IMR-90 (cell line): Measurements from ENCODE around the gene ABI3. TPM values are rescaled to one million over a fixed set of nuclear protein-coding genes. Genes with fewer than 3 reads are reported as not detected.

Experiments
- ATAC-seq: fragments of 200-7000 bp; cut with Tn5 transposase; 2 replicates; pipeline ENCODE4 v1.9.1; 2020; ENCODE audit warnings: low read depth, mild to moderate bottlenecking, moderate library complexity
- BruUV-seq: library from RNA; stranded (reverse); fragments of 400-500 nt; replicated peaks from 2 replicates; lab custom pipeline; 2021; lab: Mats Ljungman, UMichigan
- CTCF ChIA-PET: fragments of 300-600 bp; formaldehyde crosslinking; extraction: SDS; loops from one replicate; lab custom pipeline; 2021; ENCODE audit warnings: antibody characterized with exemption; lab: Yijun Ruan, JAX
- POLR2A ChIA-PET: fragments of 300-600 bp; sonication (Branson Sonifier 250); formaldehyde crosslinking; loops from one replicate; lab custom pipeline; 2022; ENCODE audit warnings: antibody characterized with exemption; ENCODE audit not compliant: unreplicated experiment; lab: Charles Lee
- DNase-seq: peaks from one replicate; pipeline ENCODE4 v3.0.0; 2013
- H2AFZ ChIP-seq: replicated peaks from 2 replicates; pipeline ENCODE3; 2013; ENCODE audit warnings: low read length, mild to moderate bottlenecking; ENCODE audit not compliant: poor library complexity
- H2AK5ac ChIP-seq: 2 replicates; pipeline ENCODE4 v1.6.1; 2013; ENCODE audit warnings: low read depth, low read length, inconsistent platforms
- H2AK9ac ChIP-seq: replicated peaks from 2 replicates; pipeline ENCODE3; 2013; ENCODE audit warnings: mild to moderate bottlenecking, low read depth, low read length, moderate library complexity; ENCODE audit not compliant: poor library complexity
- H2BK120ac ChIP-seq: 2 replicates; pipeline ENCODE4 v1.6.1; 2013; ENCODE audit warnings: low read depth, low read length, inconsistent platforms
- H2BK15ac ChIP-seq: 3 replicates; pipeline ENCODE4 v1.6.1; 2013; ENCODE audit warnings: low read depth, low read length, inconsistent platforms
- H2BK20ac ChIP-seq: 2 replicates; pipeline ENCODE4 v1.6.1; 2013; ENCODE audit warnings: low read depth, mild to moderate bottlenecking, inconsistent platforms, low read length, moderate library complexity
- H2BK5ac ChIP-seq: 2 replicates; pipeline ENCODE4 v1.6.1; 2013; ENCODE audit warnings: mild to moderate bottlenecking, low read depth, low read length, inconsistent platforms; ENCODE audit not compliant: poor library complexity, severe bottlenecking
- H3K14ac ChIP-seq: replicated peaks from 2 replicates; pipeline ENCODE4 v1.6.1; 2013; ENCODE audit warnings: low read depth, low read length, inconsistent platforms
- H3K18ac ChIP-seq: 2 replicates; pipeline ENCODE4 v1.6.1; 2013; ENCODE audit warnings: low read depth, low read length, control low read depth
- H3K23ac ChIP-seq: 2 replicates; pipeline ENCODE4 v1.6.1; 2013; ENCODE audit warnings: low read depth, low read length, inconsistent platforms
- H3K27ac ChIP-seq: 2 replicates; pipeline ENCODE4 v1.5.1; 2013; ENCODE audit warnings: mild to moderate bottlenecking, control low read depth, low read length; ENCODE audit not compliant: insufficient read depth
- H3K27me3 ChIP-seq: 2 replicates; pipeline ENCODE4 v1.6.1; 2013; ENCODE audit warnings: low read length; ENCODE audit not compliant: control insufficient read depth, insufficient read depth
- H3K36me3 ChIP-seq: 2 replicates; pipeline ENCODE4 v1.6.1; 2013; ENCODE audit warnings: low read length, mixed read lengths; ENCODE audit not compliant: control insufficient read depth, insufficient read depth
- H3K4ac ChIP-seq: 2 replicates; pipeline ENCODE4 v1.6.1; 2013; ENCODE audit warnings: low read depth, low read length, inconsistent platforms
- H3K4me1 ChIP-seq: 2 replicates; pipeline ENCODE4 v1.6.1; 2013; ENCODE audit warnings: low read length, mixed read lengths; ENCODE audit not compliant: control insufficient read depth, insufficient read depth
- H3K4me2 ChIP-seq: 2 replicates; pipeline ENCODE4 v1.6.1; 2013; ENCODE audit warnings: low read depth, mild to moderate bottlenecking, control low read depth, low read length, moderate library complexity
- H3K4me3 ChIP-seq: 2 replicates; pipeline ENCODE4 v1.5.1; 2013; ENCODE audit warnings: low read depth, mild to moderate bottlenecking, control low read depth, low read length, moderate library complexity; ENCODE audit not compliant: insufficient read depth
- H3K56ac ChIP-seq: 2 replicates; pipeline ENCODE4 v1.6.1; 2013; ENCODE audit warnings: low read length, inconsistent platforms; ENCODE audit not compliant: insufficient read depth; ENCODE audit errors: extremely low read depth
- H3K79me1 ChIP-seq, 2 experiments: 2 replicates each; pipeline ENCODE4 v1.6.1; 2013; ENCODE audit warnings: low read length in 2 of 2, inconsistent platforms in 1 of 2, low read depth in 1 of 2
- H3K9ac ChIP-seq: 2 replicates; pipeline ENCODE4 v1.6.1; 2013; ENCODE audit warnings: low read depth, low read length, control low read depth
- H3K9me1 ChIP-seq: 2 replicates; pipeline ENCODE4 v1.6.1; 2013; ENCODE audit warnings: low read length, inconsistent platforms; ENCODE audit not compliant: insufficient read depth
- H3K9me3 ChIP-seq: 2 replicates; pipeline ENCODE4 v1.6.1; 2013; ENCODE audit warnings: low read length; ENCODE audit not compliant: control insufficient read depth, insufficient read depth
- H4K20me1 ChIP-seq: 2 replicates; pipeline ENCODE4 v1.6.1; 2013; ENCODE audit warnings: low read length, inconsistent platforms; ENCODE audit not compliant: insufficient read depth
- H4K5ac ChIP-seq: 2 replicates; pipeline ENCODE4 v1.6.1; 2013; ENCODE audit warnings: mild to moderate bottlenecking, low read depth, low read length, control low read depth
- H4K8ac ChIP-seq, 2 experiments: 2 replicates each; pipeline ENCODE4 v1.6.1; 2013; ENCODE audit warnings: low read depth in 2 of 2, low read length in 2 of 2, control low read depth in 1 of 2, inconsistent platforms in 1 of 2
- H4K91ac ChIP-seq: 2 replicates; pipeline ENCODE4 v1.6.1; 2013; ENCODE audit warnings: low read depth, low read length, inconsistent platforms; ENCODE audit not compliant: insufficient read depth
- BHLHE40 ChIP-seq: fragments of 150-350 bp; IDR thresholded peaks from 2 replicates; pipeline ENCODE4 v1.6.1; 2016; ENCODE audit warnings: mild to moderate bottlenecking, low read depth, low read length
- CEBPB ChIP-seq: IDR thresholded peaks from 2 replicates; pipeline ENCODE4 v1.6.1; 2012; ENCODE audit warnings: low read depth, low read length, improper control_type of control experiment
- CHD1 ChIP-seq: IDR thresholded peaks from 2 replicates; pipeline ENCODE4 v1.6.1; 2012; ENCODE audit warnings: low read depth, low read length, improper control_type of control experiment
- CTCF ChIP-seq: conservative IDR thresholded peaks from 2 replicates; pipeline ENCODE4 v1.5.1; 2012; ENCODE audit warnings: mild to moderate bottlenecking, low read depth, low read length, improper control_type of control experiment
- FOS ChIP-seq: fragments of 150-350 bp; IDR thresholded peaks from 2 replicates; pipeline ENCODE4 v1.6.1; 2016; ENCODE audit warnings: low read depth, low read length
- MAFK ChIP-seq: IDR thresholded peaks from 2 replicates; pipeline ENCODE4 v1.6.1; 2012; ENCODE audit warnings: low read depth, low read length, improper control_type of control experiment
- MAZ ChIP-seq: IDR thresholded peaks from 2 replicates; pipeline ENCODE4 v1.6.1; 2012; ENCODE audit warnings: low read depth, mild to moderate bottlenecking, low read length, improper control_type of control experiment, moderate library complexity, borderline replicate concordance
- MXI1 ChIP-seq: IDR thresholded peaks from 2 replicates; pipeline ENCODE4 v1.6.1; 2012; ENCODE audit warnings: low read depth, mild to moderate bottlenecking, low read length, moderate library complexity, borderline replicate concordance
- NFE2L2 ChIP-seq: fragments of 150-350 bp; IDR thresholded peaks from 2 replicates; pipeline ENCODE4 v1.6.1; 2016; ENCODE audit warnings: low read depth, mild to moderate bottlenecking, low read length
- POLR2A ChIP-seq: IDR thresholded peaks from 2 replicates; pipeline ENCODE4 v1.6.1; 2012; ENCODE audit warnings: mild to moderate bottlenecking, low read depth, low read length
- RAD21 ChIP-seq: IDR thresholded peaks from 2 replicates; pipeline ENCODE4 v1.6.1; 2012; ENCODE audit warnings: low read length, improper control_type of control experiment
- RCOR1 ChIP-seq: IDR thresholded peaks from 2 replicates; pipeline ENCODE4 v1.6.1; 2012; ENCODE audit warnings: mild to moderate bottlenecking, low read length, improper control_type of control experiment; ENCODE audit not compliant: insufficient replicate concordance
- RFX5 ChIP-seq: IDR thresholded peaks from 2 replicates; pipeline ENCODE4 v1.8.0; 2012; ENCODE audit warnings: low read depth, mild to moderate bottlenecking, low read length, moderate library complexity
- SMC3 ChIP-seq: fragments of 150-350 bp; IDR thresholded peaks from 2 replicates; pipeline ENCODE4 v1.6.1; 2016; ENCODE audit warnings: low read depth, mild to moderate bottlenecking, antibody characterized with exemption, low read length, moderate library complexity
- WGBS, 2 experiments: methylation state at CpG; one replicate each; pipeline versions ENCODE4 v1.1.5 to v1.1.7; 2013; ENCODE audit warnings: missing lambda C conversion rate in 2 of 2; ENCODE audit not compliant: insufficient read length in 1 of 2; ENCODE audit errors: extremely low coverage in 2 of 2; 5-methylcytosine and 5-hydroxymethylcytosine counted together
- dilution Hi-C: fragments of 300-500 bp; cut with HindIII; formaldehyde crosslinking; loops from one replicate; pipeline ENCODE4 v1.14.3; 2018; ENCODE audit warnings: low sequenced_read_pairs; ENCODE audit not compliant: unreplicated experiment
- in situ Hi-C: fragments of 300-500 bp; cut with MboI; formaldehyde crosslinking; loops from 3 replicates; pipeline ENCODE4 v1.14.3; 2019; ENCODE audit warnings: low sequenced_read_pairs, inconsistent platforms, mixed read lengths
- intact Hi-C: fragments of 100-400 bp; cut with micrococcal nuclease; formaldehyde crosslinking; loops from 2 replicates; pipeline ENCODE4 v1.10.0; 2022
- polyA plus RNA-seq, 3 experiments: library from polyadenylated mRNA; depleted of rRNA; stranded (reverse); fragments of >200 nt; gene quantifications; 2 replicates each; pipeline ENCODE4 v1.2.3, GENCODE V29; 2012; ENCODE audit warnings: low replicate concordance in 1 of 3
- total RNA-seq: library from RNA; depleted of rRNA; stranded (reverse); fragments of >200 nt; gene quantifications from 2 replicates; pipeline ENCODE4 v1.2.3, GENCODE V29; 2012
- TF ChIP-seq, protein P1 (sequence below): fragments of 150-350 bp; IDR thresholded peaks from 2 replicates; pipeline ENCODE4 v1.6.1; 2017; ENCODE audit warnings: mild to moderate bottlenecking, antibody characterized with exemption, low read length, low read depth

ABI3 gene
- total and polyA plus RNA-seq, 2 of the 4 experiments (the other 2 are of a cell fraction): 1.1 to 1.2 TPM

GRCh38 chr17:49198211-49198610 is 12.3 kb upstream of the ABI3 start:
- no peak overlapping the region for H2BK20ac ChIP-seq
- intact Hi-C loops (loop anchor here (10.0 kb wide), 1 partner anchor 867 kb away; no protein-coding TSS in a partner anchor), in situ Hi-C loops (no loop called here), dilution Hi-C loops (no loop called here)
- H3K36me3 ChIP-seq: no peaks in the 10 kb centered on the region
- H3K27me3 ChIP-seq: peaks cover 3% of the 10 kb centered on the region; the same call in 1 of the 2 replicates
- H4K91ac ChIP-seq: no peak overlapping the region
- no peak overlapping the region for H2BK5ac ChIP-seq
- H2AFZ ChIP-seq: no peak overlapping the region
- H2BK120ac ChIP-seq: no peak overlapping the region
- no peak overlapping the region for H2BK15ac ChIP-seq
- H3K4ac ChIP-seq: no peak overlapping the region
- no peak overlapping the region for H3K27ac ChIP-seq
- CTCF ChIA-PET: no interaction called here
- no peak overlapping the region for H3K9ac ChIP-seq
- no peaks in the 10 kb centered on the region for H3K4me1 ChIP-seq
- TF ChIP-seq RFX5: no peak
- TF ChIP-seq CEBPB: no peak
- TF ChIP-seq SMC3: no peak
- TF ChIP-seq, protein P1, sequence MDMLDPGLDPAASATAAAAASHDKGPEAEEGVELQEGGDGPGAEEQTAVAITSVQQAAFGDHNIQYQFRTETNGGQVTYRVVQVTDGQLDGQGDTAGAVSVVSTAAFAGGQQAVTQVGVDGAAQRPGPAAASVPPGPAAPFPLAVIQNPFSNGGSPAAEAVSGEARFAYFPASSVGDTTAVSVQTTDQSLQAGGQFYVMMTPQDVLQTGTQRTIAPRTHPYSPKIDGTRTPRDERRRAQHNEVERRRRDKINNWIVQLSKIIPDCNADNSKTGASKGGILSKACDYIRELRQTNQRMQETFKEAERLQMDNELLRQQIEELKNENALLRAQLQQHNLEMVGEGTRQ: no peak
- TF ChIP-seq FOS: no peak
- TF ChIP-seq MXI1: no peak
- TF ChIP-seq MAFK: no peak
- no peak for TF ChIP-seq RAD21
- no peak for TF ChIP-seq POLR2A
- no peak for TF ChIP-seq MAZ
- TF ChIP-seq NFE2L2: no peak
- no peak for TF ChIP-seq BHLHE40
- TF ChIP-seq RCOR1: no peak
- no peak for TF ChIP-seq CTCF
- no peak for TF ChIP-seq CHD1
- no peak overlapping the region for H2AK9ac ChIP-seq
- WGBS, 2 experiments: no CpG with 5 or more reads among the region's 2 CpGs
- H4K20me1 ChIP-seq: no peaks in the 10 kb centered on the region
- no peak overlapping the region for H4K8ac ChIP-seq
- no peaks in the 10 kb centered on the region for H3K9me3 ChIP-seq
- BruUV-seq: no TSS peak
- no peak overlapping the region for H3K56ac ChIP-seq
- DNase-seq (no peak), ATAC-seq (no peak)
- no peak overlapping the region for H3K23ac ChIP-seq
- 0 out of 2 replicates have a peak, but pooled peaks cover 4% of the 10 kb centered on the region for H3K9me1 ChIP-seq
- no peak overlapping the region for H3K14ac ChIP-seq
- POLR2A ChIA-PET: interaction anchor here (0.6 kb wide), 1 partner anchor 61 kb away, joined by 8 read pairs; no protein-coding TSS in a partner anchor
- H3K18ac ChIP-seq: no peak overlapping the region
- H2AK5ac ChIP-seq: no peak overlapping the region
- H3K79me1 ChIP-seq: no peaks in the 10 kb centered on the region
- no peak overlapping the region for H3K4me3 ChIP-seq
- H4K5ac ChIP-seq: no peak overlapping the region
- H3K4me2 ChIP-seq: no peak overlapping the region
